ENCODE results near the gene DGKB.

- TF ChIP-seq CTCF (IDR thresholded peaks at IDR 0.05 in 4 of 5, conservative IDR thresholded peaks at IDR 0.05 in 1 of 5) (no peak), POLR2A (IDR thresholded peaks at IDR 0.05) (no peak)
Observed at GRCh38 chr7:14690486-14690885, 212.1 kb downstream of the DGKB start.
